ENCODE results near the gene UNC5B.

The UNC5B gene

GRCh38 chr10:71333129-71333887, 120.9 kb downstream of the UNC5B start:
- in situ Hi-C loops (cut with MboI; ENCODE audit: low sequenced_read_pairs): no loop called here

DNA sequence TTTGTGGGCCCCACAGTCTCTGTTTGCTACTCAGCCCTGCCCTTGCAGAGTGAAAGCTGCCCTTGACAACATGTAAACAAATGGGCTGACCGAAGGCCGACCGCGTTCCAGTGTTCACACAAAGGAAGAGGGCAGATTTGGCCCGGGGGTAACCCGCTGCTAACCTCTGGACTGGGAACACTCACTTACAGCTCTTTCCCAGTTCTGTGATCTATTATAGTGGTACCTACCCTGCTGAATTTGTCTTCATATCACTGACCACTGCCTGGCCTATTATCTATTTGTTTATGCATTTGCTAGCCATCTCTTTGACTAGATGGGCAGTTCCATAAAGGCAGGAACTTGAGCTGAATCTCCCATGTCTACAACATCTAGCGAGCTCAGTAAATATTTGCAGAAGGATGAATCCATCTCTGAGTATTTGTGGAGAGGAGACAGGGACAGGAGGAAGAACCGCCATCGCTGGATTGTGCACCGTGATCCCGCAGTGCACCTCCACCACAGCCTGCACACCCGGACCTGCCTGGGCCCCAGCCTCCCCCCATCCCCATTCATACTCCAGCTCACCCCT, 121.9 kb downstream of the UNC5B start:
- in situ Hi-C loops (cut with MboI; ENCODE audit: low sequenced_read_pairs): no loop called here

DNA sequence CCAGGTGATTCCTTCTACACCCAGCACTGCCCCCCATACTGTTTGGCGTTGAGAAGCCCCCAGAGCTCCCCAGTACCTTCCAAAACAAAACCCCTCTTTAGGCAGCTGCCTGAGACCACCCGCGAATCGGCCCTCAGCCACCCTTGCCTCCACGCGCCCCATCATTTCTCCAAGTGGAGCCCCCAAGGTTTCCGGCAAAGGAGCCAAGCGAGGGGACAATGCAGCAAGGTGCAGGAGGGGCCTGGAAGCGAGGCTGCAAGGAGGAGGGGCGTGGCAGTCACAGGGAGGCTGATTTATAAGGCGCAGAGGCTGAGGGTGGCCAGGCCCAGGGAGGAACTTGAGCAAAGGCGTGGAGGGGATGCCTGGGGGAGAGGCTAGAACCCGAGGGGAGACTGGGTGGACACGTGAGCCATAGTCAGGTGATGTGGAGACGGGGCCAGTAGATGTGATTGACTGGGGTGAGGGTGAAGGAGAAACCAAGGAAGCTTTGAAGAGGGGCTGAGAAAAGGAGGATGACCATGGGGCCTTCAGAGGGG, 122.9 kb downstream of the UNC5B start:
- in situ Hi-C loops (cut with MboI; ENCODE audit: low sequenced_read_pairs): no loop called here

GRCh38 chr10:71336632-71337031, 124.3 kb downstream of the UNC5B start:
- in situ Hi-C loops (cut with MboI; ENCODE audit: low sequenced_read_pairs): no loop called here

- in situ Hi-C loops (cut with MboI; ENCODE audit: low sequenced_read_pairs): no loop called here
Observed at GRCh38 chr10:71337219-71337701, 124.9 kb downstream of the UNC5B start.

DNA sequence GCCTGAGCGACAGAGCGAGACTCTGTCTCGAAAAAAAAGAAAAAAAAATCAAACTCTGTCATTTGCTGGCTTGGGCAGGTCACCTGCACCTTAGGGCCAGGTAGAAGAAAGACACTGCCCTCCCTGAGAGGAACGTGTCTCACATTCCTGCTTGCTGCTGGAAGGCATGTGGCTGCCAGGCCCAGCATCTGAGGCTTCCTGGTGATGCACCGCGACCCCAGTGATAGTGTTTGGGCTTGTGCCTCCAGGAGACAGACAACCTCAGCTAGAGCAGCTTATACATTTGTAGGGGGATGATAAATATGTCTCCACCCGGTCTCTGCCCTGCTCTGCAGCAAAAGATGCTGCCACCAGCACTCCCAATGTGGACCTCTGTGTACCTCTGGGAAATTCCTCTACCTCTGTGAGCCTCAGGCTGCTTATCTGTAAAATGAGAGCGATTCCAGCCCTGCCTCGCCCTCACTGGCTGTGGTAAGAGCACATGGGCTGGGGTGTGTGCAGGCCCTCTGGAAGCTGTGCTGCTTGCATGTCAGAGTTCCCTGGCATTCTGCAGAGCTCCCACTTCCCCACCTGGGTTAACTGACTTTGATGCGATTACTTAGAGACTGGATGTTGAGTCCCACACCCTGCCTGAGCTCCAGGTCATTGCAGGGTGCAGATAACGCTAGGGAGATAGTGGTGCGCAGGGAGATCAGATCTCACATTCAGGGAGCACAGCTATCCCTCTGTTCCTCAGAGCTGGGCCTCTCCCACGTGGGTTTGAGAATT, 126.5 kb downstream of the UNC5B start:
- in situ Hi-C loops (cut with MboI; ENCODE audit: low sequenced_read_pairs): no loop called here

DNA sequence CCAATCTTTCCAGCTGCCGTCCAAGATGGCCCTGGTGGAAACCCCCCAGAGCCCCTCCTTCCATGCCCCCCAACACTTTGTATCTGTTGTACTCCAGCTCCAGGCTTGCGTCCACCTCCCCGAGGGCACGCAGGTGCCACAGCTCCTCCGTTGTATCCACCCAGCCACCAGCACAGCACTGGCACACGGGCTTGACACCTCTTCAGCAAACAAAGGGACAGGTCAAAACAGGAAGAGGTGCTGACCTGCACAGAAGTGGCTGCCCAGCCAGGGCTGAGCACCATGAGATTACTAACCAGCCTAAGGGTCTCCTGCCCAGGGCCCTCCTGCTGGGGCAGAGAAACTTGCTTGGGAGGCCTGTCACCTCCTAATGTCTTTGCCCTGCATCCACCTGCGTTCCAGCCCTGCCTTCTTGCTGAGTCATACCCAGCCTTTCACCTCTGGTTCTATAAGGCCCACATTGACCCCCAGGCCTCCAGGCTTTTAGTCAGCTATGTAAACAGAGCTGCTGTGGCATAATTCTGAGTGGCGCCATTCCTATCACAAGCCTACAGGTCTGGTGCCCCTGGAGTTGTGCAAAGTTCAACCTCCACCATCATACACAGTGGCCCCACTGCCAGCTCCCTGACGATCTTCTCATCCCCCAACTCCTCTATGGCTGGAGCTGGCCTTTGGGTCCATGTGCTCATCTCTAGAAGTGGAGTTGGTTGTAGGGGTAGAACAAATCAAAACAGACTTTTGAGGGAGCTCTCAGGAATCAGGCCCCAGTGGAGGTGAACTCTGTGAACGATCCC, 127.6 kb downstream of the UNC5B start:
- in situ Hi-C loops (cut with MboI; ENCODE audit: low sequenced_read_pairs): no loop called here

DNA sequence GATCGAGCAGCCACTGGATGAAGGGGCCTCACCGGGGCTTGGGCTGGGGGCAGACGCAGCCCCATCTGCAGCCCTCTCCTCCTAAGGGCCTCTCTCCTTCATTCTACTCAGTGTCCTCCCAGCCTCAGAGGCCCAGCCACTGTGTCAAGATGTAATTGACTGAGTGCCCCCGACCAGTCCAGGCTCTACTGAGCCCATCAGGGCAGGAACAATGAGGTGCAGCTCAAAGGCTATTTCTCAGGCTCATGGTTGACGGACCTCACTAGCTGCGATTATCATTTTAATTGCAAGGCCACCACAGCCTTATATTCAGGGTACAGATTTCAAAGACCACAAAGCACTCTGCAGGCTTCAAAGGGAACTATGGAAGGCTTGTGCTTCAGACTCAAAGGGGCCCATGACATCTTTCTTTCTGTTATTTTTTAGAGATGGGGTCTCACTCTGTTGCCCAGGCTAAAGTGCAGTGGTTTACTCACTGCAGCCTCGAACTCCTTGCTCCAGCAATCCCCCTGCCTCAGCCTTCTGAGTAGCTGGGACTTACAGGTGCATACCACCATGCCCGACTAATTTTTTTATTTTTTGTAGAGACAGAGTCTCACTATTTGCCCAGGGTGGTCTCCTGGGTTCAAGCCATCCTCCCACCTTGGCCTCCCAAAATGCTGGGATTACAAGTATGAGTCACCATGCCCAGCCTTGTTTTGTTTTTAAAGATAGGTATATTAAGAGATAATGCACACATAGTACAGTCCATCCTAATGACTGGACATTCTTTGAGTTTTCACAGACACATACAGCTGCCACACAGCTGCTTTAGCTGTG, 130.4 kb downstream of the UNC5B start:
- in situ Hi-C loops (cut with MboI; ENCODE audit: low sequenced_read_pairs): no loop called here

DNA sequence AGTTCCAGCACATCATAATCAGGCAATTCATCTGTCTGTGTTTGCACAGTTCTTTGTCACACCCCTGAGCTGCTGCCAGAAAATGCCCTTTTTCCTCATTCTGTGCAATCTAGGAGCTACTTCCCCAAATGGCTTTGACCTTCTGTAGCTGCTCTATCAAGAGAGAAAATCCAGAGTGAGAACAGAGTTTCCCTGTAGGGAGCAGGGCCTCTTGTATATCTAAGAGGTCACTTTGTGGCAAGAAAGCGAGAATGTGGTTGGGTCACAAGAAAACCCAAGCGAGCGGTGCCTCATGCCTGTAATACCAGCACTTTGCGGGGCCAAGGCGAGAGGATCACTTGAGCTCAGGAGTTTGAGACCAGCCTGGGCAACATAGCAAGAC, 131.0 kb downstream of the UNC5B start:
- in situ Hi-C loops (cut with MboI; ENCODE audit: low sequenced_read_pairs): no loop called here

GRCh38 chr10:71344154-71344925, 132.0 kb downstream of the UNC5B start:
- in situ Hi-C loops (cut with MboI; ENCODE audit: low sequenced_read_pairs): no loop called here

DNA sequence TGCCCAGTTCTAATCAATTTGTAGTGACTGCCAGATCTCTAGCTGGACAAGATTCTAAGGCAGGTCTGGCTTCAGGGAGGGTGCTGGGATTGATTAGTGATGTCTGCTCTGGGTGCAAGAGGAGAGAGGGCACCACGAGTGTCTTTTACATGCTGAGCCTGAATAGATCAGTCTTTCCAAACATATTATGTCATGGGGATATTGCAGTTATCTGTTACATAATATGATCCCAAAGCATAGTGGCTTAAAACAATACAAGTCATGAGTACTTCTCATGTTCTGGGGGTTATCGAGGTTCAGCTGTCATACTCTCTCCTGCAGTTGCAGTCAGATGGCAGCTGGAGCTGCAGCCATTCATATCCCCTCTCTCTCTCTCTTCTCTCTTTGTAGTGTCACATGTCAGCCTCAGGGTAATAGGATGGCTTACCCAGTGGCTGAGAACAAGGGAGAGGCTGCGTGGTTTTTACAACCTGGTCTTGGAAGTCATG, 132.7 kb downstream of the UNC5B start:
- in situ Hi-C loops (cut with MboI; ENCODE audit: low sequenced_read_pairs): no loop called here

GRCh38 chr10:71345694-71346093, 133.3 kb downstream of the UNC5B start:
- in situ Hi-C loops (cut with MboI; ENCODE audit: low sequenced_read_pairs): no loop called here

DNA sequence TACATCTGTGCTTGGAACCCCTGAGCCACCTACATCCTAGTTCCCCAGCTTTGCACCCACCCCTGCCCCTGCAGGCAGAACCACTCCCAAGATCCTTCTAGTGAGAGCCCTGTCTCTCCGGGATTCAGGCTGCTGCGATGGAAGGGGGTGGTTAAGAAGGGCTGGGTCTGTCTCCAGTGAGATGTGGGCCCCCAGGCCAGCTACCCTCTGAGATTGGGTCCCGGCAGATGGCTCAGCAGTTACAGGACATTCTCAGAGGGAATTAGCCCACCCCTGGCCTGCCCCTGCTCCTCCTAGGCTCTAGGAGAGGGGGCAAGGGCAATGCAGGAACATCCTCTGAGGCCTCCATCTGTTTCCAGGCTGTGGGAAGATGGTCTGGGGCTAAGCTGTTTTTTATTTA, 134.4 kb downstream of the UNC5B start:
- in situ Hi-C loops (cut with MboI; ENCODE audit: low sequenced_read_pairs): no loop called here

DNA sequence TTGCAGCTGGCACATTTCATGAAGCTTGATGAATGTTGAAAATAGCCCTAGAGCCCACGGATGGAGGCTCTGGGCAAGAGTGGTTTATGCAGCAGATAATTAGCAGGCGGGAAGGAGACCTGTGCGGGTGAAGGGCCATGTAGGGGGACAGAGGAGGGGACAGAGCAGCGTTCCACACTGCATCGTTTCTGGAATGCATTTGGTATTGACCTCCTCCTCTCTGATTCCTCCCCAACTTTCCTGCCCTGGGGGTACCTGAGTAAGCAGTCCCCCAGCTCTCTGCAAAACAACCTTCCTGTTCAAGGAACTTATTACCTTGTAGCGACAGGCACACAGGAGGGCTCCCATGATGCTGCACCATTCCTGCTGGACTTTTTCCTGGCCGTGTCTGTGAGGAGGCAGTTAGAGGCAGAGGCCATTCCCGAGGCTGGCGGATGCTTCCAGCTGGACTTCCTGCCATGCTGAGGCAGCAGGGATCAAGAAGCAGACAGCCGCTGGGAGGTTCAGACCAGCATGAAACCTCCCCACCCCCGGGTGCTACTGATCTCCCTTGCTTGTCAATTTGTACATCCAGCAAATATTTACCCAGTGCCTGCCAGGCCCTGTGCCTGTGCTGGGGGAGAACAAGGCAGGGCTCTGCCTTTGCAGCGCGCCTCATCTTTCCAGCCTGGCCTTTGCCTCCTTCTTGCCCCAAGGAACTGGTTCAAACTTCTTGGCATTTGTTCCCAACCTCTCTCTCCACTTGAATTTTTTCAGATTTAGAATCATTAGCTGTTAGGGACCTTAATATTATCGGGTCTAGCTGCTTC, 135.4 kb downstream of the UNC5B start:
- in situ Hi-C loops (cut with MboI; ENCODE audit: low sequenced_read_pairs): no loop called here

DNA sequence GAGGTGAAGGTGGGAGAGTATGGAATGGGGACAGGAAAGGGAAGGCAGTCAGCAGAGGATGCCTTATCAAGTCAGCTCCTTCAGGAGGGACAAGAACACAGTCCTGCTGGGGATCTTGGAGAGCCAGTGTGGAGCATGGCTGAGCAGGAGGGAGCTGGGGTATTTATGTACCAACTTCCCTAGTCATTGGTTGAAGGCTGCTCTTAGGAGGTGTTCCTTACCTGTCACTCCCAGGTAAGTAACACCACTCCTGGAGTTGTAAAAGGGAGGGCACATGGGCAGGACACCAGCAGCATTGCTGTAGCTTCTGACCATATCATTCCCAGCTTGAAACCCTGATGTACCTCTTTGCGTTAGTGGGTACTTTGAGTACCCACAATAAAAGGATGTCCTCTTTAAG, 136.5 kb downstream of the UNC5B start:
- in situ Hi-C loops (cut with MboI; ENCODE audit: low sequenced_read_pairs): no loop called here

DNA sequence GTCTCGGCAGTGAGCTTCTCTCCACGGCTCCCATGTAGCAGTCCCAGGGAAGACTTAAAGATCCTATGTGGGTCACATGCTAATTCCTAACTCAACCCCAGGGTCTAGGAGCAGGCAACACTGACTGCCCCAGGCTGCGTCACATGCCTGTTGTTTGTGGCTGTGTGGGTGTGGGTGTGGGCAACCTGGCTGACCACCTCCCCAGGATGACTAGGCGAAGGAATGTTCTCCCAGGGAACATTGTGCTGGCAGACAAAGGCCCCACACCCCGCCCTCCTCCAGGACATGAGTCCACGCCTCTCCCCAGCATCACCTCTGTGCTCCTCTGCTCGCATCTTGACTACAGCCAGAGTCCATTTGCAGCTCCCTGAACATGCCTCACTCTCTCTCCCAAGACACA, 137.0 kb downstream of the UNC5B start:
- in situ Hi-C loops (cut with MboI; ENCODE audit: low sequenced_read_pairs): no loop called here

- in situ Hi-C loops (cut with MboI; ENCODE audit: low sequenced_read_pairs): no loop called here
Observed at GRCh38 chr10:71351087-71351486, 138.7 kb downstream of the UNC5B start.

DNA sequence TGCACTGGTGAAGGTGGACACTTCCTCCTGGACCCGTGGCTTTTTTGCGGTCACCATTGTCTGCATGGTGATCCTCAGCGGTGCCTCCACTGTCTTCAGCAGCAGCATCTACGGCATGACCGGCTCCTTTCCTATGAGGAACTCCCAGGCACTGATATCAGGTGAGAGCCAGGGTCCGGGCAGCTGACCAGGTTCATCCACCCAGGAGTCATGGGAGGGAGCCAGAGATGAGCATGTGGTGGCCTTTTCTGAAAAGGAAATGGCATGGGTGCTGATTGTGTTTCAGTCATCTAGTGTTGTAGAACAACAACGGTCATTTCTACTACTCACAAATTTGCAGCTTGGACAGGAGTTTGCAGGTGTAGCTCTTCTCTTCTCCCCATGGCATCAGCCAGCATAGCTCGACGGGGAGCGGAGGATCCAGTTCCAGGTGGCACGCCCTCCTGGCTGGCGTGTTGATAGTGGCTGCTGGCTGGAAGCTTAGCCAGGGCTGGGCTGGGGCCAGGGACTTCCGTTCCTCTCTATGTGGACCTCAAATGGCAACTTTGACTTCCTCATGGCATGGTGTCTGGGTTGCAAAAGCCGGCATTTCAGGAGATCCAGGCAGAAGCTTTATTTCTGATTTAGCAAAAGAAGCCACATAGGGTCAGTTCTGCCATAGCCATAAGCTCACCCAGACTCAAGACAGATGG, 139.4 kb downstream of the UNC5B start:
- in situ Hi-C loops (cut with MboI; ENCODE audit: low sequenced_read_pairs): no loop called here
